HL-60 (cell line): ENCODE data around the gene NOTCH2.

Source experiments
- DNase-seq, 2 experiments: peaks; one replicate each; pipeline ENCODE4 v3.0.0-alpha.2; 2010 to 2020; ENCODE audit warnings: low read depth in 1 of 2, low spot score in 1 of 2
- H3K27ac ChIP-seq: fragments of 250-450 bp; sonication (Bioruptor Pico); replicated peaks from 2 replicates; pipeline ENCODE4 v1.5.1; 2020; ENCODE audit warnings: mild to moderate bottlenecking, moderate library complexity
- H3K27me3 ChIP-seq: fragments of 250-450 bp; sonication (Bioruptor Pico); 2 replicates; pipeline ENCODE4 v1.5.1; 2021; ENCODE audit warnings: mild to moderate bottlenecking, moderate library complexity; ENCODE audit not compliant: insufficient read depth, poor library complexity, severe bottlenecking
- H3K4me3 ChIP-seq: replicated peaks from 2 replicates; pipeline ENCODE4 v1.5.1; 2011; ENCODE audit warnings: mild to moderate bottlenecking, control low read depth, low read length; ENCODE audit not compliant: insufficient read depth
- GABPA ChIP-seq: IDR thresholded peaks from 2 replicates; pipeline ENCODE4 v1.6.1; 2012; ENCODE audit warnings: low read depth
- POLR2AphosphoS5 ChIP-seq: IDR thresholded peaks from 2 replicates; pipeline ENCODE4 v1.6.1; 2012; ENCODE audit warnings: low read depth
- SPI1 ChIP-seq: IDR thresholded peaks from 2 replicates; pipeline ENCODE4 v1.6.1; 2012; ENCODE audit warnings: low read depth, mild to moderate bottlenecking, borderline replicate concordance
- TF ChIP-seq, protein P1 (sequence below): IDR thresholded peaks from one replicate; pipeline ENCODE4 v1.5.1; 2011; ENCODE audit warnings: low read length, control low read depth, inconsistent platforms; ENCODE audit not compliant: insufficient read depth
- TF ChIP-seq, protein P2 (sequence below): IDR thresholded peaks from 2 replicates; pipeline ENCODE4 v1.6.1; 2012; ENCODE audit warnings: low read depth; ENCODE audit not compliant: insufficient replicate concordance

The NOTCH2 gene

DNA sequence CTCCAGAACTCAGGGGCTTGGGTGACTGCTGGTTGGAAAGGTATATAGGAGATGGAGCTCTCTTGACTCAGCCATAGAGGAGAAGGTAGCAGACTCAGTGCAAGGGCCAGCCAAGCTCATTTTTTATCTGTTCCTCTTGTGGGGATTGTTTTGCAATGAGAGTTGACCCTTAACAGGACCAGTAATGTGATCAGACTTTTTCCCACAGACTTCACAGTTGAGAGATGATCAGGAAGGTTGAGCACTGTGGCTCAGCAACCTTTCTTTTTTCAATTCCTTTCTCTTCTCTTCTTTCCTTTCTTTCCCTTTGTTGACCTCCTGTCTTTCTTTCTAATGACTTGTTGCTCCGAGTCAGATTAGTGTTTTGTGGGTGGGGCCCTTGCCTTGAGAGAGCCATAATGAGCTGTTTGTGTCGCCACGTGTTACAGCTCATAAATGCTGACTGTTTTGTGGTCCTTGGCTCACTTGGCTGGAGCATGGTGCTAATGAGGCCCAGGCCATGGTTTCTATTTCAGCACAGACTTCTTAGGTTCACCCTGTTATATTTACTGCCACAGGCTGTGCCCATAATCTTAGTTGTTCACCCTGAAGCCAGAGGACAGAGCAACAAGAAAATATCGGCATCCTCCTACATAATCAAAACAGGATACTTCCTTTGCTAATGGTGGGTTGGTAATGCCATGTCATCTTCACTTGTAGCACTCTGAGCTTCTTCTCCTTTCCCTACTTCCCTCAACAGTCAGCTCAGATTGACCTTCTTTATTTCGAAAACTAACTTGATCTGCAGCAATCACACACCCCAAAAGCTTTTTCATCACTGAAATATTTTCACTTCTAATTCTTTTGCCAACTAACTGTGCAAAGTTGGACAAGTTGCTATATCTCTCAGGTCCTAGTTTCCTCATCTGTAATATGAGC lies 187.1 kb downstream of the NOTCH2 start:
- peak in 1 of 2 experiments; percentile 11 for DNase-seq
- H3K4me3 ChIP-seq = no peak overlapping the region
- H3K27ac ChIP-seq = no peak overlapping the region
- TF ChIP-seq, protein P1, sequence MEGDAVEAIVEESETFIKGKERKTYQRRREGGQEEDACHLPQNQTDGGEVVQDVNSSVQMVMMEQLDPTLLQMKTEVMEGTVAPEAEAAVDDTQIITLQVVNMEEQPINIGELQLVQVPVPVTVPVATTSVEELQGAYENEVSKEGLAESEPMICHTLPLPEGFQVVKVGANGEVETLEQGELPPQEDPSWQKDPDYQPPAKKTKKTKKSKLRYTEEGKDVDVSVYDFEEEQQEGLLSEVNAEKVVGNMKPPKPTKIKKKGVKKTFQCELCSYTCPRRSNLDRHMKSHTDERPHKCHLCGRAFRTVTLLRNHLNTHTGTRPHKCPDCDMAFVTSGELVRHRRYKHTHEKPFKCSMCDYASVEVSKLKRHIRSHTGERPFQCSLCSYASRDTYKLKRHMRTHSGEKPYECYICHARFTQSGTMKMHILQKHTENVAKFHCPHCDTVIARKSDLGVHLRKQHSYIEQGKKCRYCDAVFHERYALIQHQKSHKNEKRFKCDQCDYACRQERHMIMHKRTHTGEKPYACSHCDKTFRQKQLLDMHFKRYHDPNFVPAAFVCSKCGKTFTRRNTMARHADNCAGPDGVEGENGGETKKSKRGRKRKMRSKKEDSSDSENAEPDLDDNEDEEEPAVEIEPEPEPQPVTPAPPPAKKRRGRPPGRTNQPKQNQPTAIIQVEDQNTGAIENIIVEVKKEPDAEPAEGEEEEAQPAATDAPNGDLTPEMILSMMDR = no peak
- TF ChIP-seq, protein P2, sequence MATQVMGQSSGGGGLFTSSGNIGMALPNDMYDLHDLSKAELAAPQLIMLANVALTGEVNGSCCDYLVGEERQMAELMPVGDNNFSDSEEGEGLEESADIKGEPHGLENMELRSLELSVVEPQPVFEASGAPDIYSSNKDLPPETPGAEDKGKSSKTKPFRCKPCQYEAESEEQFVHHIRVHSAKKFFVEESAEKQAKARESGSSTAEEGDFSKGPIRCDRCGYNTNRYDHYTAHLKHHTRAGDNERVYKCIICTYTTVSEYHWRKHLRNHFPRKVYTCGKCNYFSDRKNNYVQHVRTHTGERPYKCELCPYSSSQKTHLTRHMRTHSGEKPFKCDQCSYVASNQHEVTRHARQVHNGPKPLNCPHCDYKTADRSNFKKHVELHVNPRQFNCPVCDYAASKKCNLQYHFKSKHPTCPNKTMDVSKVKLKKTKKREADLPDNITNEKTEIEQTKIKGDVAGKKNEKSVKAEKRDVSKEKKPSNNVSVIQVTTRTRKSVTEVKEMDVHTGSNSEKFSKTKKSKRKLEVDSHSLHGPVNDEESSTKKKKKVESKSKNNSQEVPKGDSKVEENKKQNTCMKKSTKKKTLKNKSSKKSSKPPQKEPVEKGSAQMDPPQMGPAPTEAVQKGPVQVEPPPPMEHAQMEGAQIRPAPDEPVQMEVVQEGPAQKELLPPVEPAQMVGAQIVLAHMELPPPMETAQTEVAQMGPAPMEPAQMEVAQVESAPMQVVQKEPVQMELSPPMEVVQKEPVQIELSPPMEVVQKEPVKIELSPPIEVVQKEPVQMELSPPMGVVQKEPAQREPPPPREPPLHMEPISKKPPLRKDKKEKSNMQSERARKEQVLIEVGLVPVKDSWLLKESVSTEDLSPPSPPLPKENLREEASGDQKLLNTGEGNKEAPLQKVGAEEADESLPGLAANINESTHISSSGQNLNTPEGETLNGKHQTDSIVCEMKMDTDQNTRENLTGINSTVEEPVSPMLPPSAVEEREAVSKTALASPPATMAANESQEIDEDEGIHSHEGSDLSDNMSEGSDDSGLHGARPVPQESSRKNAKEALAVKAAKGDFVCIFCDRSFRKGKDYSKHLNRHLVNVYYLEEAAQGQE = peak; percentile 55
- TF ChIP-seq POLR2AphosphoS5 = no peak
- no peaks in the 10 kb centered on the region for H3K27me3 ChIP-seq

DNA sequence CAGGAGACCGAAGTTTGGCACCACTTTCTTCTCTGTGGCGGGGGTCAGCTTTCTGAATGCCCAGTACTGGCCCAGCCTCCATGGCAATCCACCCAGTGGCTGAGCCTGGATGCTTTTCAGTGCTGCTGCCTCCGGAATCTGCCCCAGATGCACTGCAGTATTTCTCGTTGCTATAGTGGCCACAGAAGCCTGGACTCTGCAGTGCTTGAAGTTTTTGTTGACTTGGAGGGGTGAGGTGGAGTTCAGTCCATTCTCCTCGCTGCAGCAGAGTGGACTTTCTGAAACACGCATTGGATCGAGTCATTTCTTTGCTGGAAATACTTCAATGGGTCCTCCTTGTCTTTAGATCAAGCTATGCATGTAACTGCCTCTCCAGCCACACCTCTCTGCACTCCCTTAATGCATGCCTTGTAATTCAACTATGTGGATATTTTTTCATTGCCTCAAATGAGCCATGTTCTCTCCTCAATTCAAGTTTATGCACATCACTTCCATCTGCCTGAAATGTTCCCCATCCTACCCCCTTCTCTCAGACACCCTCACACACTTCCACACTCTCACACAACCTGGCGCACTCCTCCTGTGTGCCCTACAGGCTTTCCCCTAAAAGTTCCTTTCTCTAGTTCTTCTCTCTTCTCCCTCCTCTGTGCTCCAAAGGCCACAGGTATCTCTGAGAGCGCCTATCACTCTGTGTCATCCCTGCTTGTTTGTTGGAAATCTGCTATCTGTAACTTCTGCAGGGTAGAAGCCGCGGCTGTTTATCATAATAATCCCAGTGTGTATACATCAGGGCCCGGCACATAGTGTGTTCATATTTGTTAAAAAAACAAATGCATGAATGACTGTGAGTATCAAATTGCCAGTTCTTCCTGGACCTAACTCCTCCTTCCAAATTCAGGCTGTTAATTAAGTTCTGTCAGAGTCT lies 189.7 kb downstream of the NOTCH2 start:
- Histone ChIP-seq H3K27me3 (no peaks in the 10 kb centered on the region), H3K27ac (no peak overlapping the region), H3K4me3 (no peak overlapping the region)
- TF ChIP-seq POLR2AphosphoS5 = no peak
- TF ChIP-seq, protein P2 = no peak
- TF ChIP-seq, protein P1 = no peak
- no peak for TF ChIP-seq GABPA
- TF ChIP-seq SPI1 = no peak
- DNase-seq = no peak

DNA sequence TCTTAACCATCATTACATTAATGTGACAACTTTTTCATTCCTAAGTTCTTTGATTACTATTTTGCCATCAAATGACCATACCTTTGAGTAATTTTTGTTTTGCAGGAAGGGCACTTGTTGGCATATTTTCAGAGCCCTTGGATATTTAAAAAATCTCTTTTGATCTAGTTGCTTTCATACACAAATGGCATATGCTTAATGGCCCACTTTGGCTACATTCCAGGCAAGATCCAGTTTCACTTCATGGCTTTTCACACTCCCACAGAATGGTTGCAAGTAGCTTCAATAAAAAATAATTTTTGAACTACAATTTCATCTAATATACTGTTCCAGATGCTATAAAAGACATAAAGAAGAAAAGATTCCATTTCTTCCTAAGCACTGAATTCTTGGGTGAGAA lies 191.3 kb downstream of the NOTCH2 start:
- no peak for DNase-seq
- no peaks in the 10 kb centered on the region for H3K27me3 ChIP-seq
- TF ChIP-seq, protein P2 = no peak
- TF ChIP-seq POLR2AphosphoS5 (no peak), GABPA (no peak), SPI1 (no peak)
- TF ChIP-seq, protein P1 = no peak
- no peak overlapping the region for H3K27ac ChIP-seq
- H3K4me3 ChIP-seq = no peak overlapping the region
